GM12801 (cell line): ENCODE measurements around the gene ZDHHC22.

ENCODE experiments used
- TF ChIP-seq, protein P1 (sequence below): IDR thresholded peaks from one replicate; pipeline ENCODE4 v1.5.1; 2011; ENCODE audit warnings: control low read depth; ENCODE audit not compliant: insufficient read length; ENCODE audit errors: extremely low read depth

ZDHHC22 gene

DNA sequence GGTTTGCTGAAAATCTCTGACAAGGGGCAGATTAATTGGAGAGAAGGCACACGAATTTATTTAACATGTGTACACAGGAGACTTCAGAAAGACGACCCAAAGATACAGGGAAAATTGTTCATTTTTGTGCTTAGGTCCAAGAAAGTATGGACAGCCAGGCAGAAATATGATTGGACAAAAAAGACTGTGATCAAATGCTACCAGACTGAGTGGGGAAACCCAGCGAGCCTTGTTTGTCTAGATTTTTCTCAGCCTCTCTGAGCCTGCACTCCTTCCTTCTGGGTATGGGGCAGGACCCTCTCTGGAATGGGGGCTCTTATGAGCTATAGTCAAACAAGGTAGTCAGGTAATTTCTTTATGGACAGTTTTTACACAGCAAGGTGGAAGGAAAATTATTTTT, 54.0 kb downstream of the ZDHHC22 start:
- TF ChIP-seq, protein P1, sequence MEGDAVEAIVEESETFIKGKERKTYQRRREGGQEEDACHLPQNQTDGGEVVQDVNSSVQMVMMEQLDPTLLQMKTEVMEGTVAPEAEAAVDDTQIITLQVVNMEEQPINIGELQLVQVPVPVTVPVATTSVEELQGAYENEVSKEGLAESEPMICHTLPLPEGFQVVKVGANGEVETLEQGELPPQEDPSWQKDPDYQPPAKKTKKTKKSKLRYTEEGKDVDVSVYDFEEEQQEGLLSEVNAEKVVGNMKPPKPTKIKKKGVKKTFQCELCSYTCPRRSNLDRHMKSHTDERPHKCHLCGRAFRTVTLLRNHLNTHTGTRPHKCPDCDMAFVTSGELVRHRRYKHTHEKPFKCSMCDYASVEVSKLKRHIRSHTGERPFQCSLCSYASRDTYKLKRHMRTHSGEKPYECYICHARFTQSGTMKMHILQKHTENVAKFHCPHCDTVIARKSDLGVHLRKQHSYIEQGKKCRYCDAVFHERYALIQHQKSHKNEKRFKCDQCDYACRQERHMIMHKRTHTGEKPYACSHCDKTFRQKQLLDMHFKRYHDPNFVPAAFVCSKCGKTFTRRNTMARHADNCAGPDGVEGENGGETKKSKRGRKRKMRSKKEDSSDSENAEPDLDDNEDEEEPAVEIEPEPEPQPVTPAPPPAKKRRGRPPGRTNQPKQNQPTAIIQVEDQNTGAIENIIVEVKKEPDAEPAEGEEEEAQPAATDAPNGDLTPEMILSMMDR: no peak

DNA sequence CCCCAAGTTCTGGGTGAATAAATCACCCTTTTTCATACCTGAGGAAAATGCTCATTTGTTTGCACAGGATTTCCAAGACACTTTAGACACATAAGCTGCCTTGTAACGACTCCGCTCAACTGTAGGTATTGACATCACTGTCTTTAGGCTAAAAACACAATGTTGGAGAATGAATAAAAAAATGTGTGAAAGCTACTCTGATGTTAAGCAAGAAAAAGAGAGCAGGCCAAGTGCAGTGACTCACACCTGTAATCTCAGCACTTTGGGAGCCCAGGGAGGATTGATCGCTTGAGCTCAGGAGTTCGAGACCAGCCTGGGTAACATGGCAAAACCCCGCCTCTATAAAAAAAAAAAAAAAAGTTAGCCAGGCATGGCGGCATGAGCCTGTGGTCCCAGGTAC, 54.6 kb downstream of the ZDHHC22 start:
- TF ChIP-seq, protein P1: no peak

DNA sequence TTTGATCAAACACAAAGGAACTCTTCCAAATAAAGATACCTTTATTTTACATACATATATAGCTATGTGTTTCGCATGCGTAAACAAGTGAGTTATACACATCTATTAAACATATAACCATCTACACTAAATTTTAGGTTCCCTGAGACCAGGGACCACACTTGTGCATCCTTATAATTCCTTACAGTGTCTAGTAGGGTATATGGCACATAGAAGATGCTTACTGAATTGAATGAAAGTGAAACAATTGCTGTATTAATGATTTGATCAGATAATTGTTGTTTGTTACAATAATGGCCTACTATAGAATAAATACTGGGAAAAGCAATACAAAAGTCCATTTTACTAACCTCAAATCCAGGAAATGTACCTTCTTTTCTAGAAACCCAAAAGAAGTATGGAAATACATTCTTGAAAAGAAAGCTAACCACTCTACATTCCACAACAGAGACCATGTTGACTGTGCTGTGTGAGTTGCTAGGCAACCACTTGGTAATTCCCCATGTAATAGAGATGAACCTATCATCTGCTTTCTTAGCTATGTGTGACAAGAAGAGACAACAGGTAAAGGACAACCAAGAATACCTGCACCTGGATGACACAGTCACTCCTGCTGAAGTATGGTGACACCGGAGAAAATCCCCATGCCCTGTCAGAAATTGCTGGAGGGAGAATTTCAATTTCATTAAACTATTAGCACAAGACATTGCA, 55.4 kb downstream of the ZDHHC22 start:
- TF ChIP-seq, protein P1: no peak

DNA sequence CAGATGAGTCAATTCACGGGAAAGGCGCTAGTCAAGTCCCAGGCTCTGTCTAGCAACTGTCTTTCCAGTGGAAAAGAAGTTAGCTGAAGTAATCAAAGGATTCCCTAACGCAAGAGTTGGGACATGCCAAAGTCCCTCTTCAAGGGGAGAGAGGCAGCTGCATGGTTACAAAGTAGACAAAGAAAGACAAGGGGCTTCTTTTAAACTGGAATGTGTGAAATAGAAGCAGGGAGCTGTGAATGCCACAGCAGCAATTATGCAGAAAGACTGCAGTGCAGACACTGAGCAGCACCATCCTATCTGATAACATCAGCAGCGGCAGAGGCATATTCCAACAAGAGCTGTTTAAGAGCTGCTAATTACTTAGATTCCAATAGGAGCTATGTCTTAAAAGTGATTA, 56.1 kb downstream of the ZDHHC22 start:
- TF ChIP-seq, protein P1: no peak

DNA sequence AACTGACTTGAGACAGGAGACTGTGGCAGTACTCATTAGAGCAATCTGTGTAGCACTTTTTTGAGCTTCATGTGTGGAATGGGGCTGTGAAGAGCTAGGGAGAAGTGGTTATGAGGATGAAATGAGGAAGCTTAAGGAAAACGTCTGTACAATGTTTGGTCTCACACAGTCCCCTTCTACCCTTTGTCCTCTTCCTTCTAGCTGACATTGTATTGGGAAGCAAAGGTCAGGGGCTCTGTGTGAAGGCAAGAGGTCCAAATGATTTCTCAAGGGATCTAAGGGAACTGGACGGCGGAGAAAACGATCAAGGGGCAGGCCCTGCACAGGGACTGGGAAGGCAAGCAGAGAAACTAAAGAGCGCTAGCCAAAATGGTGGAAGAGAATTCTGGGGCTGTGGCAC, 56.6 kb downstream of the ZDHHC22 start:
- TF ChIP-seq, protein P1: no peak

DNA sequence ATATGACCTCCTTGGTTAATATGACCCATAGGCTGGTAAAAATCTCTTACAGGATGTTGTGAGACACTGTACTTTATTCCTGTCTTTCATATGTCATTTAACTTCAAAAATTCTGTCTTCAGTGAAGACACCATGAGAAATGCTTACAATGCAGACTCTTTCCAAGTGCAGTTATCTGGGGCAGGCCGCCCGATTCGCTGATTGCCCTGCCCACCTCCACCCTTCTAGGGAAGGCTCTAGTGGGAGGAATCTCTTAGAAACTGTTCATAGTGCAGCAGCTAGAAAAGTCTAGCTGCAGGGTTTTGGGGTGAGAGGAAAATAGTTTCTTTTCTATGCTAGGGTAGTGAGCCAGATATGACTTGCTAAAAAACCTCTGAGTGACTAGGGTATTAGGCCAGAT, 58.5 kb downstream of the ZDHHC22 start:
- TF ChIP-seq, protein P1: no peak

DNA sequence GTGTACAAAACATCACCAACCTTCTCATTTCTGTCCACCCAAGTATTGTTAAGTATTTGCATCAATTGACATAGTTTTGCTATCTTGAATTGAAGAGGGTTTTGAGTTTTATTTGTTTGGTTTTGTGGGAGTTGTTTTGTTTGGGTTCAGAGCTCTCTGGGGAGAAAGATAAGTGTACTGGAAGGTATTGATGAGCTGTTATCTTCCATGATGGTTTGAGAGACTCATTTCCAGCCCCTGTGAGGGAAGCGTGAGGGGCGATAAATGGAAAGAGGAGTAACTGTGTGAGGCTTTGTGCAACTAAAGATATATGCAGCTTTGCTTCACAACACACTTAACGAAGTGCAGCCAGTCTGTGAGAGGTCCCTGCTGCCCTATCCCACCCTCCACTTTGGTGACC, 59.2 kb downstream of the ZDHHC22 start:
- TF ChIP-seq, protein P1: no peak
